Embryonic facial prominence (tissue), 1 donor: ENCODE results near the gene CYP1B1.
A peak's percentile ranks its signal among the peaks of the same experiment; 100 is the strongest.
"Not testable (repeated sequence)": the region's sequence is repeated elsewhere in the genome, so short reads cannot be mapped to it uniquely, and the experiment has no call there.

Source experiments
- DNase-seq: peaks from one replicate; pipeline ENCODE4 v3.0.0-alpha.2; 2016; ENCODE audit errors: extremely low spot score

CYP1B1 gene

DNA sequence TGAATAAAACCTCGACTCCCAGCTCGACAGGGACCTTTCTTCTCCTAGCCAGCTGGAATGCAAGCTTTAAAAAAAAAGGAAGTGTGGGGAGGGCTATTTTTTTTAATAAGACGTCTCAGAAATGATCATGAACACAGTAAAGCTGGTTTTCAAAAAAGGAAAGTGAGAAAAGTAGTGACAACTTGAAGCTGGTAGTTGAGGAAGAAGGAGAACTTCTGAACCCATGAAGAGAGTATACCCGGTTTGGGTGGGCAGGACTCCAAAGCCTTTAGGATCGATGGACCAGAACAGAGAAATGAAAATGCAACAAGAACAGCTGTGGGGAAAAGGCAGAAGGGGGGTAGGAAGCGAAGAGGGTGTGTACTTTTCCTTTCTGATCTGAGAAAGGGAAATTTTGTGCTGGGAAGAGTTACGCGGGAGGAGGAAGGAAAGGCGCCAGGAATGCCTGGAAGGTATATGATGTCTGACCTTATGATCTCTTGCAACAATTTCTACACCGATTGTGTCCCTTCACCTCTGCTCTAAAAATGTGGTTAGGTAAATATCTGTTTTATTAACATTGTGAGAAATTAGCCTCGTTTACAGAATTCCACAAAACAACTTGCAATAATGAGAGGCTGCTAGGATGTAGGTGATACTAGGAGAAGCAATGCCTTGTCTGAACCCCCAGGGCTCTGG is 22.6 kb upstream of the CYP1B1 start:
- no peak for DNase-seq

DNA sequence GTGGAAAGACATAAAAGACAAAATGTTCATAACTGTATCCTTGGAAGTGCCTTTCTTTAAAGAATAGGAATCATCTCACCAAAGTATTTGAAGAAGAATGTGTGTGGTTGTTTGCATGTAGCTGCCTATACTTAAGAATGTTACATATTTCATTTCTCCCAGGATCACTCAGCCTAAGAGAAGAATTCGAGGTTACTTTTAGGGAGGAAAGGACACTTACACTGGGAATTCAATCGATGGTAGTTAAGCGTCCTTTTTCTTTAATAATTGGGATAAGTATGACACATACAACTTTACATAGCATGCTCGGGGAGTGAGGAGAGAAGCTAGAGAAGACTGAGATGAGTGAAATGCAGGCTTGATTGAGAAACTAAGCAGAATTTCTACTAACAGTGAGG is 22.0 kb upstream of the CYP1B1 start:
- DNase-seq, result no peak

DNA sequence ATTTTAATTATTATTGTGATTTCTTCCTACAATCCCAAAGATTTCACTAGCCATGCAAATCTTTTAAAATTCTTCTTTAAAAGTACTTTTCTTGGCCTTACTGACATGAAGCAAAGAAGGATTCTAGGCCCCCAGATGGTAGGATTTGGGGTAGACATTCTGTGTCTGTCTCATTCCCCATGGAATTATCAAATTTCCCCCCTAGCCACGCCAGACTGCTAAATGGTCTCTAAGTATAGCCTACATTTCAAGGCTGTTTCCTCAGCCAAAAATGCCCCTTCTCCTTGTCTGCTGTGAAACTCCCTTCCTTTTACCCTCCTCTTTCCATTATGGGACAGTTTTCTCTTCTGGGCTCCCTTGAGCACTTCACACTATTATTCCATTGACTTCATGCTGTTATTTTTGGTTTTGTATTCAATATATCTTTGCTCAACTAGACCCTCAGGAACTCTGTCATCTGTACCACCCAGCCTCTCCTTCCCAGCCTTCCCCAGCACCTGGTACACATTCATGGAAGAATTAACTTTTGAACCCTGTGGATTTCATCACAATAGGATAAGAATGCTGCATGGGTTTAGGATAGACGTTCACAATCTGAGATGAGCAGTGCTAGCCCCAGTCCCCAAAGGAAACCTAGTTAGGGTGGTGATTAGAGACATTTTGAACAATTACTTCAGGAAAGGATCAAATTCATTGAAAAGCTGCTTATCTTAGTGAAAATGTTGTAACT is 21.5 kb upstream of the CYP1B1 start:
- DNase-seq, result no peak

DNA sequence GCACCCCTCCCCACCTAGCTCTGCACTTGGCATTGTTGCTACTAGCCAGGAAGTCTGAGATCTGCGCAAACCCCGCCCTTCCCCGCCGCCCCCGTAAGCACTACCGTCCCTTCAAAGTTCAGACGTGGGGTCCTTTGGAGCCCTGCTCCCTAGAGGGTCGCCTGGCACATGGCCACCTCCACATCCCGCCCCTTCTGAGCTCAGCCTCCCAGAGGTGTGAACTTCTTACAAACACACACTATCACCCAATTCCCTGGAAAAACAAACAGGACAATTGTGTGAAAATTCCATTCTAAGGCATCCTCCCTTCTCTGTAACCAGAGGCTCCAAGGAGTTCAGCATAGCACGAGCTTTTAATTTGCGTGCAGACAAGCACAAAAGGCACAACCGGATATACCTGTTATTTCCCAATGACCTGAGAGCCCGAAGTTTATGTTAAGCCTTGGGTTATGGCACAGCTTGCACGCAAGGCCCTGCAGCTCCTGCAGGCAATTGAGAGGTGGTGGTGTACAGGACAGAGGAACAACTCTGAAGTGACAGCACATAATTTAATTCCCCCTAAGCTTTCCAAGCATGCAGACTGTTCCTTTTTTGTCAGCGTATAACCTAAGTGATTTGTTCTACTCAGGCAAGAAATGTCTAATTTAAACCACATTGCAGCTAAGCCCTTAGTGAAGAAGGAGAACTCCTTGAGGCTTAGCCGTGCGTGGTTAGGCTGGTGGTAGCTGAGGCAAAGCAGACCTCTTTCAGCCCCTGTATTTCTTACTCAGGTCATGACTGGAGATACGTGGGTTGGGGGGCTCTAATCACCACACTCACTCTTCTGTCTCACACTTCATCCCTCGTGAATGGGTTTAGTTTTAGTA is 20.3 kb upstream of the CYP1B1 start:
- peak; percentile 61 for DNase-seq

DNA sequence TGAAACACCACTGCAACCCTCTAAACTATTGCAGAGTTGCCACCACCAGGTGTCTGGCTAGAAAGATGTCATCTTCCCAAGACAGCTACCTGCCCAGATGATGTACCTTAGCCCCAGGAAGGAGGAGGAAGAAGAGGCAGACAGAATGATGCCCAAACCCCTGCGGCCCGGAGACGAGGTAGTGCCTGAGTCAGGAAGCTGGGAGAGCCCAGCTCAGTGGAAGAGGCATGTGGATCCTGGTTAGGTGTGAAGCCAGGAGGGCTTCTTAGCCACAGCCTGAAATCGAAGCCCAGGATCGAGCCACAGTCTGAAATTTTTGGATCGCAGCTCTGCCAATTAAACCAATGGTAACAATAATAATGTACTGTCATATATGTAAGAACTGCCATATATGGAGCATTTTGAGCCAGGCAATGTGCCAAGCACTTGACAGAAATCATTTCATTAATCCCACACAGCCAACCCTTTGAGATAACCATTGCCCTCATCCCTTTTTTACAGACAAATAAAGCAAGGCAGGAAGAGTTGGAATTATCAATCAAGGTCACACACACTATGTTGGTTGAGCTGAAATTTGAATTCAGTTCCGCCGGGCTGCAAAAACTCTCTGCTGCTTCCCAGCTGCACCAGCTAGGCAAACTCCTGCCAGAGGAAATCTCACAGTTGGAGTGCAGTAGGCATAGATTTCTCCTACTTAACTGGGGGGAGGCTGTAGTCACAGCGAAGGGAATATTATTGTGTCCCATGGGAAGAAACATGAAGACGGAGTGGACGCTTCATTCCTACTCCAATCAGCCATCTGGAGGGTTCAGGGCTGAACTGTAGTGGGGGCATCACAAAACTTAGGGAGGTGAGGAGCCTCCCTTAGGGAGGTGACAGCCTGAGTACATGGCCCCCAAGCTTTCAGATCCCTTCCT is 19.4 kb upstream of the CYP1B1 start:
- no peak for DNase-seq

DNA sequence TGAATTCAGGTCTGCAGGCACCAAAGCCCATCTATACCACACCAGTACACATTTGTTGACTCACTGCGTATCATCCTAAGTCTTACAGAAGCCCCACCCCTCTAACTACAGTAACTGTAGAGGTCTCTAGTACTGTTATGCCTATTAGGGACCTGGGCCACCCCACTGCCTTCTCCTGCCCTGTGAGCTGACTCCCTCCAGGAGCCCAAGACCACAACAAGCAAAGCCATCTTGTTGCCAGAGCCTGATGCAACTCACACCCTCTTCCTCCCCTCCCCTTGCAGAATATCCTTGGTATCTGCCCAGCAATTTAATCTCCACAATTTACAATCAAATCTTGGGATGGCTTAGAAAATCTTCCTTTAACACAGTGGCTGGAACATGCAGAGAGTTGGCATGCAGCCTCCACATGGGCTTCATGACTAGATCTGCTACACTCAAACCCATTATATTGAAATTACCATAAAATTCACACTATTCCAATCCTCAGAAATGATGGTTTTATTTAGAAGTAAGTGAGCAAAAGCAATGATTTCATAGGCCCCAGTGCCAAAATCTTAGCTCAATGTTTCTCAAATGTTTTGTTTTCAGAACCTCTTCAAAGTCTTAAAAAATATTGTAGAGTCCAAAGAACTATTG is 17.7 kb upstream of the CYP1B1 start:
- DNase-seq, result no peak

DNA sequence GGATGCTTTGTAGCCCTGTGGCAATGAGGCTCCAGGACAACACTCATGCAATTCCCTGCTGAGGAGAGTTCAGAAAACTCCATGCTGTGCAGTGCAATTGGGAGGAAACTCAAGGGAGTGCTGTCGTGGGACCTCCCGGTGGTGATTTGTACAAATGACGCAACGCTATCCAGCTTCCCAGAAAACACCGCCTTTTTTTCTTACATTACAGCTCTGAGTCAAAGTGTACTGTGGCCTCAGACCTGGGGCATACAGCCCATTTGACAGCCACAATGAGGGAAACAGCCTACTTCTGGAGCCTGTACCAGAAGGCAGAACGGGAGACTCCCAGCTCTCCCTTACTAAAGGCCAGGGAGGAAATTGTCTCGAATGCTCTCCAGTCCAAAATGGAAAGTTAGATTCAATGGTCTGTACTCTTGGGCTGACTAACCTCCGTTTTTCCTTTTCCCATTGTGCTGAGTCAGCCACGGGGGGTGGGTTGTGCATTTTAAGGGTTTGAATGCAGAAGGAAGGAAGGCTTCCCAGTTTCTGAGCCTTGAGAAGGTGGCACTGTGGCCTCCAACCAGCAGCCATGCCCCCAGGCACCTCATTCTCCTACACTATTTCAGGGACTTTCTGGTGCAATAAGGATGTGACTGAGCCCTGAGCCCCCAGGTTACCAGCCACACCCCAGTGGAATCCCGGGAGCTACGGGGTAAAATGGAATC is 16.4 kb upstream of the CYP1B1 start:
- no peak for DNase-seq

DNA sequence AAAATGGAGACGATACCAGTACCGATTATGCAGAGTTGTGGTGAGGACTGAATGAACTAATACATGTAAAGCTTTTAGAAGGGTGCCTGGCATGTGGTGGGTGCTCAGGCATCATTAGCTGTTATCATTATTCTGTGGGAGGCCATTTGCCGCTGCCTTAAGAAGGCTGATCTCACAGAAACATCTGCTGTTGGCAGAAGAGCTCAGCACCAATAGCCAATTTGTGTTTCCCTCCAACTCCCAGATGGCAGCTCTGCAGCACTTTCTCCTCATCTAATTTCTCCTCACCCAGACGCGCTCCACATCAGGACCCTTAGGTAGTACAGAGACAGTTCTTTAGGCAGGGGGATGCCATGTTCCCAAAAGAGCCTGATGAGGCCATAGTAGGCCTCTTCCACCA is 15.8 kb upstream of the CYP1B1 start:
- no peak for DNase-seq

DNA sequence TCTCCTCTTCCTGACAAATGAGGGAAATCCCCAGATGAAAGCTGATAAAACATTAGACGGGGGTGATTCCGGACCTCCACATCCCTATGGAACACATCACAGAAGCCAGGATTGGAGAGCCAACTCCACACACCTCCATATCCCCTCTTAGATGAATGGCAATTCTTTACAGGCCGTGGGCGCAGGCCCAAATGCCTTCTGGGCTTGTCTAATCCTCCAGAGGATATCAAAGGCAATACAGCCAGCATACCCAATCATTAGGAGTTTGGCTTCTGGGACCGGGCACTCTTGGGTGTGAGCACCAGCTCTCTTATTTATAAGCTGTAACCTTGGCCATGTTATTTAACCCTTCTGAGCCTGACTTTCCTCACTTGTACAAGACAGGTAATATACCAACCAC is 15.0 kb upstream of the CYP1B1 start:
- no peak for DNase-seq

DNA sequence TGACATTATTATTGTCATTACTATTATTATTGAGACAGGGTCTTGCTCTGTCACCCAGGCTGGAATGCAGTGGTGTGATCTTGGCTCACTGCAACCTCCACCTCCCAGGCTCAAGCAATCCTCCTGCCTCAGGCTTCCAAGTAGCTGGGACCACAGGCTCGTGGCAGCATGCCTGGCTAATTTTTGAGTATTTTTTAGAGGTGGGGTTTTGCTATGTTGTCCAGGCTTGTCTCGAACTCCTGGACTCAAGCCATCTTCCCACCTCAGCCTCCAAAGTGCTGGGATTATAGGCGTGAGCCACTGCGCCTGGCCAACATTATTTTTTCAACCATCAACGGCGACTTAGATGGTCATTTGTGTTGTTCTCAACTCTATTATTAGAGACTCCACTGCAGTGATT is 14.3 kb upstream of the CYP1B1 start:
- DNase-seq, result not testable (repeated sequence)

DNA sequence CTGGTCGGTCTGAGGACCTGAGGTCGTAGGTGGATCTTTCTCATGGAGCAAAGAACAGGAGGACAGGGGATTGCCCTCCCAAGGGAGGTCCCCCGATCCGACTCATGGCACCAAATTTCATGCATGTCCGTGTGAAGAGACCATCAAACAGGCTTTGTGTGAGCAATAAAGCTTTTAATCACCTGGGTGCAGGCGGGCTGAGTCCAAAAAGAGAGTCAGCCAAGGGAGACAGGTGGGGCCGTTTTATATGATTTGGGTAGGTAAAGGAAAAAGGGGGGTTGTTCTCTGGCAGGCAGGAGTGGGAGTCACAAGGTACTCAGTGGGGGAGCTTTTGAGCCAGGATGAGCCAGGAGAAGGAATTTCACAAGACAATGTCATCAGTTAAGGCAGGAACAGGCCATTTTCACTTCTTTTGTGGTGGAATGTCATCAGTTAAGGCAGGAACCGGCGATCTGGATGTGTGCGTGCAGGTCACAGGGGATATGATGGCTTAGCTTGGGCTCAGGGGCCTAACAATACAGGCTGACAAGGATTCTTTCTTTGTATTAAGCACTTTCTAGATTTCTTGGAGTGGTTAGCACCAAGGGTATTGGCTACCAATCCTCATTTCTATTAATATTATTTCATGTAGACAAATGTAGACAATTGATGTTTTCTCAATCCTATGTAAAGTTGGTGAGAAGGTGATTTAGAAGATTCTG is 10.2 kb upstream of the CYP1B1 start:
- not testable (repeated sequence) for DNase-seq

DNA sequence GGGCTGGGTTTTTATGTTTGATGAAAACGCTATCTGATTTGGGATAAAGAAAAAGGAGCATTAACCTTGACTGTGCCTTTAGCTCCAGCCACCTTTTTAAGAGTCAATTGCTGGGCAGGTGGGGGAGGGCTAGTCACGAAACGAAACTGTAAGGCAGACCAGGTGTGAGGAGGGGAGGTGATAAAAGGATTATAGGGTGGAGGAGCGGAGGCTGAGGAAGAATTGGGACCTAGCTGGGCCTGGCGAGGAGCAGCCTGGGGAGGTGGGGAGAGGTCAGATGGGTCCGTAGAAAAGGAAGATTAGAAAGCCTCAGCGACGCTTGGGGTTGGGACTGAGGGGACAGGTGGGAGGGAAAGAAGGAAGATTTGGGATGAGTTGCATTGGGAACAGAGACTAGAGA is 8.6 kb upstream of the CYP1B1 start:
- not testable (repeated sequence) for DNase-seq

DNA sequence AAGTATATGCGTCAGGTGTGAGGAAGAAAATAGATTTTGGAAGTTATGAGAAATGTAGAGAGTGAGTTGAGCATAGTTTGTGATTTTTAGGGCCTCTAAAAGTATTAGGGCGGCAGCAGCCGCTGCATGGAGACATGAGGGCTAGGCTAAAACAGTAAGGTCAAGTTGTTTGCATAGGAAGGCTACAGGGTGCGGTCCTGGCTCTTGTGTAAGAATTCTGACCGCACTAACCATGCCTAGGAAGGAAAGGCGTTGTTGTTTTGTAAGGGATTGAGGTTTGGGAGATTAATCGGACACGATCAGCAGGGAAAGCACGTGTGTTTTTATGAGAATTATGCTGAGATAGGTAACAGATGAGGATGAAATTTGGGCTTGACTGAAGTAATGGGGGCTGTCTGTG is 6.8 kb upstream of the CYP1B1 start:
- not testable (repeated sequence) for DNase-seq

DNA sequence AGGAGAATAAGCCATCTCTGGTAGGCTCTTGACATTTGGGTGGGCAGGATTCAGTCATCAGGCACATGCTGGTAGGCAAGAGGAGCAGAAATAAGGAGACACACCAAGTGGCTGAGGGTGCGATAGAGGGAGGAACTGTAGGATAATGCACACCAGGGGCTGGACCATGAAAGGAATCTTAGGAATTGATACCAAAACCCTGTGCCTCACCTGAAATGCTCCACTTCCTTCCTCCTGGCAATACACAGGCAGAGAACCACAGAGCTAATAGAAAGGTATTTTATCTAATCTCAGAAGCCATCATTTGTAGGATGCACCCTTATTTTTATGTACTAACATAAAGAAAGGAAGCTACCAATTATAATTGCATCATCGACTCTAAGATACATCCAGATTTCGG is 4.4 kb upstream of the CYP1B1 start:
- no peak for DNase-seq

DNA sequence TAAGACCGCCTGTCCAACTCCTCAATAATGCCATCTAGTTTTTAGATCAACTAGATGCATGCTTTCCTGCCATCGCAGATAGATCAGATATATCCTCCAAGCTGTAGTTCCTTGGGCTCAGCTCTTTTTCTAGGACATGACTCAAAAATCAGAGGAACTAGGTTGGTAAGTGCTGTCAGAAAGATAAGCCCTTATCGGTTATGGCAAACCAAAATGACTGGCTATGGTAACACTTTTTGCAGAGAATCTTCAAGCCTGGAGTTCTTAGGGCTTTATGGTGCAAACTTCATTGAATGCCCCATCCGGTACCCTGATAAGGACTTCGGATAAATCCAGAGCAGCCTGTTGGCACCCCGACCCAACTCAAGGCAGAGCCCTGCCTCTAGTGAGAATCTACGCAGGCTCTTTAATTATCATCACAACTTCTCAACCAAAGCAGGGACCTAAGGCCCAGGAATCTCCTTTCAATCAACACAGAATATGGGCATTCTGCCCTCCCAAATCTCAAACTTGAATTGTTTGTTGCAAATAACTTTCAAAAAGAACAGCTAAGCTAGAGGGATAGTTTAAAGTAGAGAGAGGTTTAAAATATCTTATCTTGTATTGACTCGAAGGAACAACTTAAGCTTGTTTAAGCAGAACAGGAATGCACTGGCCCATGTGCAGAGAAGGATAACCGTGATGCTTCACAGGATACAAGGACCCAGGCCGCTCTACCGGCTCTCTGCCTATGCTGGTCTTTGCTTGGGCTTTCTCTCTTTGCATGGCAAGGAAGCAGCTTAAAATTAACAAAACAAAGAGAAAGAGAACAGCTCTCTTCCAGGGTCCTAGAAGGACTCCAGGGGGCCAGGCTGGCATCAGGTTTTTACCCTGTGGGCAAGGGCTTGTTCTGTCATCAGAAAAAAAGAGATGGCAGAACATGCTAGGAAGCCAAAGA is 3.4 kb upstream of the CYP1B1 start:
- DNase-seq, result no peak

DNA sequence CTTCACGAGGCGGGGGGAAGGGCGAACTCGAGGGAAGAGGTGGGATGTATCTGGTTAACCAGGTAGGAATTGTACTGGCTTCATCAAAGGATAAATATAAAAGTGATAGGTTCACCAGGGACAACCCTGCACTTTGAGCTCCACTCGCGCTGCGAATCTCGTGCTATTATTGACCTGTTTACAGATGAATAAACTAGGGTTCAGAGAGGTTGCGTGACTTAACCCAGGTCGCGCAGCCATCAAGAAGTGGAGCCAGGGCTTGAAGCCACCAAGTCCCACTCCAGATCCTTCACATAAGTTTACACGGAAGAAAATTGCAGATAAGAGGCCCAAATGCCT is 1.4 kb upstream of the CYP1B1 start:
- no peak for DNase-seq

DNA sequence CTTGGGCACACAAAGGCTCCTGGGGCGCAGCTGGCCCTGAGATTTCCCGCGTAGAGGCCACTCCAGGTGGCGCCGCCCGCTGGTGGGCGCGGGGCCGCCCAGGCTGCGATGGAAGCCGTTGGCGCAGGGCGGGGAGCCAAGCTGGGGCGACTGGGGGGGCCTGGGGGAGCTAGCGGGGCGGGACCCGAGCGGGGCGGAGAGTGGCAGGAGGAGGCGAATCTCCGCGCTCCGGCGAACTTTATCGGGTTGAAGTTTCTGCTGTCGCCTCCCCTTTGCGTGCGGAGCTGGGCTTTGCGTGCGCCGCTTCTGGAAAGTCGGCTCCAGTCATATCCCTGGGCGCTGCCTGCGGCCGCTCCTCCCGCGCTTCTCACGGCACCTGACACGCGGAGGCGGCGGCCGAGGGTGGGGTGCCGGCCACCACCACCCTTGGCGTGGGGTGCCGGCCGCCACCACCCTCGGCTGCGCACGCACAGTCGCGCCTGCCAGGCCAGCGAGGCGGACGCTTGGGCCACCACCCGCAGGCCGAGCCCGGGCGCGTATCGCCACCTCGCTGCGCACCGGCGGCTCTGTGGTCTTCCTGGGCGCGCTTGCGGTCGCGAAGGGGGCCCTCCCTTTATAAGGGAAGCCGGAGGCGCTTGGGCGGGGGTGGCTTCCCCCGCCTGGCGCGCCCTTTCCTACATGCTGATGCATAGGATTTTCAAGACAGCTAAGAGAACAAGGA is 919 bp upstream of the CYP1B1 start:
- DNase-seq, result peak; percentile 73

DNA sequence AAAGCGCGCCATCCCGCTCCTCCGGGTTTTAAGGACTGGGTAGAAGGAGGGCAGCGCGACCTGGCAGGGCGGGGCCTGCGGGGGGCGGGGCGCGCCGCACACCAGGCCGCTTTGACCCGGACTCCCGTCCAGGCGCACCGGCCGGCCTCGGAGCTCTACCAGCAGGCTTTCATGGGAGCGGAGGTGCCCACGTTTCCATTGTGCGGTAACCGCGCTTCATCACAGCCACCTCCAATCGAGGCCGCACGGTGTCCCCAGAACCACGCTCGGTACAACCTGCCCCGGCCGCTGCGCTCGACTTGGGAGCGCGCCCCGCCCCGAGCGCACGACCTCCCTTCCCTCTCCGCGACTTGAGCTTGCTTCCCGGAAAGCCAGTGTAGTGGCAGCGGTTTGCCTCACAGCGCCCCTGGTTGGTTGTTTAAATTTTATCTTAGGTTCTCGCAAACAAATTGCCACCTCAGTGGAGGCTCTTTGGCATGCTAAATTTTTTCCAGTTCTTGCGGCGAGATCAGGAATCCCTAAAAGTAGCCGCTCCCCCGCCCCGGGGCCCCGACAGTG is 280 bp upstream of the CYP1B1 start:
- no peak for DNase-seq
